Measurements from ENCODE around the gene HSPA4.
"Not testable (repeated sequence)": the region's sequence is repeated elsewhere in the genome, so short reads cannot be mapped to it uniquely, and the experiment has no call there.

HSPA4 gene

GRCh38 chr5:133051542-133052316, at the start of gene HSPA4:
Gene HSPA4, plus strand, starts transcription at chr5:133052013. Its CDS starts 238 bp downstream, at chr5:133052251.
- DNase-seq = peak; percentile 80

GRCh38 chr5:133006653-133007052, 45.2 kb upstream of the HSPA4 start:
- no peak for DNase-seq

GRCh38 chr5:133008455-133008854, 43.4 kb upstream of the HSPA4 start:
- DNase-seq = not testable (repeated sequence)

- no peak for DNase-seq
Observed at GRCh38 chr5:133015466-133015865, 36.3 kb upstream of the HSPA4 start.

- no peak for DNase-seq
Observed at GRCh38 chr5:133017964-133018363, 33.8 kb upstream of the HSPA4 start.

GRCh38 chr5:133019471-133019870, 32.3 kb upstream of the HSPA4 start:
- not testable (repeated sequence) for DNase-seq

GRCh38 chr5:133025804-133026663, 25.8 kb upstream of the HSPA4 start, which contains the start of gene ZCCHC10:
Gene ZCCHC10, minus strand, starts transcription at chr5:133026549. Its CDS starts 12 bp downstream, at chr5:133026537.
- DNase-seq = peak; percentile 67

GRCh38 chr5:133026664-133027153, 25.1 kb upstream of the HSPA4 start:
- DNase-seq = no peak

GRCh38 chr5:133029416-133029815, 22.4 kb upstream of the HSPA4 start:
- DNase-seq = no peak

GRCh38 chr5:133030343-133031005, 21.3 kb upstream of the HSPA4 start:
- DNase-seq = no peak

- DNase-seq = no peak
Observed at GRCh38 chr5:133032852-133033742, 18.7 kb upstream of the HSPA4 start.

GRCh38 chr5:133034064-133034463, 17.7 kb upstream of the HSPA4 start:
- no peak for DNase-seq

- DNase-seq = no peak
Observed at GRCh38 chr5:133035224-133035623, 16.6 kb upstream of the HSPA4 start.

GRCh38 chr5:133036677-133037076, 15.1 kb upstream of the HSPA4 start:
- DNase-seq = not testable (repeated sequence)

GRCh38 chr5:133041157-133041784, 10.5 kb upstream of the HSPA4 start:
- no peak for DNase-seq

- no peak for DNase-seq
Observed at GRCh38 chr5:133041910-133042309, 9.9 kb upstream of the HSPA4 start.

- not testable (repeated sequence) for DNase-seq
Observed at GRCh38 chr5:133046560-133046959, 5.3 kb upstream of the HSPA4 start.

- DNase-seq = no peak
Observed at GRCh38 chr5:133047404-133047803, 4.4 kb upstream of the HSPA4 start.

GRCh38 chr5:133048993-133049725, 2.7 kb upstream of the HSPA4 start:
- DNase-seq = no peak

GRCh38 chr5:133049726-133050048, 2.1 kb upstream of the HSPA4 start:
- DNase-seq = no peak

- no peak for DNase-seq
Observed at GRCh38 chr5:133050521-133050920, 1.3 kb upstream of the HSPA4 start.
